IMR-90 (cell line): ENCODE results near the gene MYL6. TPM values are rescaled to one million over a fixed set of nuclear protein-coding genes. Genes with fewer than 3 reads are reported as not detected.

Source experiments
- ATAC-seq: fragments of 200-7000 bp; cut with Tn5 transposase; 2 replicates; pipeline ENCODE4 v1.9.1; 2020; ENCODE audit warnings: low read depth, mild to moderate bottlenecking, moderate library complexity
- BruUV-seq: library from RNA; stranded (reverse); fragments of 400-500 nt; replicated peaks from 2 replicates; lab custom pipeline; 2021; lab: Mats Ljungman, UMichigan
- CTCF ChIA-PET: fragments of 300-600 bp; formaldehyde crosslinking; extraction: SDS; loops from one replicate; lab custom pipeline; 2021; ENCODE audit warnings: antibody characterized with exemption; lab: Yijun Ruan, JAX
- POLR2A ChIA-PET: fragments of 300-600 bp; sonication (Branson Sonifier 250); formaldehyde crosslinking; loops from one replicate; lab custom pipeline; 2022; ENCODE audit warnings: antibody characterized with exemption; ENCODE audit not compliant: unreplicated experiment; lab: Charles Lee
- DNase-seq: peaks from one replicate; pipeline ENCODE4 v3.0.0; 2013
- H2AFZ ChIP-seq: replicated peaks from 2 replicates; pipeline ENCODE3; 2013; ENCODE audit warnings: low read length, mild to moderate bottlenecking; ENCODE audit not compliant: poor library complexity
- H2AK5ac ChIP-seq: 2 replicates; pipeline ENCODE4 v1.6.1; 2013; ENCODE audit warnings: low read depth, low read length, inconsistent platforms
- H2AK9ac ChIP-seq: replicated peaks from 2 replicates; pipeline ENCODE3; 2013; ENCODE audit warnings: mild to moderate bottlenecking, low read depth, low read length, moderate library complexity; ENCODE audit not compliant: poor library complexity
- H2BK120ac ChIP-seq: 2 replicates; pipeline ENCODE4 v1.6.1; 2013; ENCODE audit warnings: low read depth, low read length, inconsistent platforms
- H2BK15ac ChIP-seq: 3 replicates; pipeline ENCODE4 v1.6.1; 2013; ENCODE audit warnings: low read depth, low read length, inconsistent platforms
- H2BK20ac ChIP-seq: 2 replicates; pipeline ENCODE4 v1.6.1; 2013; ENCODE audit warnings: low read depth, mild to moderate bottlenecking, inconsistent platforms, low read length, moderate library complexity
- H2BK5ac ChIP-seq: 2 replicates; pipeline ENCODE4 v1.6.1; 2013; ENCODE audit warnings: mild to moderate bottlenecking, low read depth, low read length, inconsistent platforms; ENCODE audit not compliant: poor library complexity, severe bottlenecking
- H3K14ac ChIP-seq: replicated peaks from 2 replicates; pipeline ENCODE4 v1.6.1; 2013; ENCODE audit warnings: low read depth, low read length, inconsistent platforms
- H3K18ac ChIP-seq: 2 replicates; pipeline ENCODE4 v1.6.1; 2013; ENCODE audit warnings: low read depth, low read length, control low read depth
- H3K23ac ChIP-seq: 2 replicates; pipeline ENCODE4 v1.6.1; 2013; ENCODE audit warnings: low read depth, low read length, inconsistent platforms
- H3K27ac ChIP-seq: 2 replicates; pipeline ENCODE4 v1.5.1; 2013; ENCODE audit warnings: mild to moderate bottlenecking, control low read depth, low read length; ENCODE audit not compliant: insufficient read depth
- H3K27me3 ChIP-seq: 2 replicates; pipeline ENCODE4 v1.6.1; 2013; ENCODE audit warnings: low read length; ENCODE audit not compliant: control insufficient read depth, insufficient read depth
- H3K36me3 ChIP-seq: 2 replicates; pipeline ENCODE4 v1.6.1; 2013; ENCODE audit warnings: low read length, mixed read lengths; ENCODE audit not compliant: control insufficient read depth, insufficient read depth
- H3K4ac ChIP-seq: 2 replicates; pipeline ENCODE4 v1.6.1; 2013; ENCODE audit warnings: low read depth, low read length, inconsistent platforms
- H3K4me1 ChIP-seq: 2 replicates; pipeline ENCODE4 v1.6.1; 2013; ENCODE audit warnings: low read length, mixed read lengths; ENCODE audit not compliant: control insufficient read depth, insufficient read depth
- H3K4me2 ChIP-seq: 2 replicates; pipeline ENCODE4 v1.6.1; 2013; ENCODE audit warnings: low read depth, mild to moderate bottlenecking, control low read depth, low read length, moderate library complexity
- H3K4me3 ChIP-seq: 2 replicates; pipeline ENCODE4 v1.5.1; 2013; ENCODE audit warnings: low read depth, mild to moderate bottlenecking, control low read depth, low read length, moderate library complexity; ENCODE audit not compliant: insufficient read depth
- H3K56ac ChIP-seq: 2 replicates; pipeline ENCODE4 v1.6.1; 2013; ENCODE audit warnings: low read length, inconsistent platforms; ENCODE audit not compliant: insufficient read depth; ENCODE audit errors: extremely low read depth
- H3K79me1 ChIP-seq, 2 experiments: 2 replicates each; pipeline ENCODE4 v1.6.1; 2013; ENCODE audit warnings: low read length in 2 of 2, inconsistent platforms in 1 of 2, low read depth in 1 of 2
- H3K9ac ChIP-seq: 2 replicates; pipeline ENCODE4 v1.6.1; 2013; ENCODE audit warnings: low read depth, low read length, control low read depth
- H3K9me1 ChIP-seq: 2 replicates; pipeline ENCODE4 v1.6.1; 2013; ENCODE audit warnings: low read length, inconsistent platforms; ENCODE audit not compliant: insufficient read depth
- H3K9me3 ChIP-seq: 2 replicates; pipeline ENCODE4 v1.6.1; 2013; ENCODE audit warnings: low read length; ENCODE audit not compliant: control insufficient read depth, insufficient read depth
- H4K20me1 ChIP-seq: 2 replicates; pipeline ENCODE4 v1.6.1; 2013; ENCODE audit warnings: low read length, inconsistent platforms; ENCODE audit not compliant: insufficient read depth
- H4K5ac ChIP-seq: 2 replicates; pipeline ENCODE4 v1.6.1; 2013; ENCODE audit warnings: mild to moderate bottlenecking, low read depth, low read length, control low read depth
- H4K8ac ChIP-seq, 2 experiments: 2 replicates each; pipeline ENCODE4 v1.6.1; 2013; ENCODE audit warnings: low read depth in 2 of 2, low read length in 2 of 2, control low read depth in 1 of 2, inconsistent platforms in 1 of 2
- H4K91ac ChIP-seq: 2 replicates; pipeline ENCODE4 v1.6.1; 2013; ENCODE audit warnings: low read depth, low read length, inconsistent platforms; ENCODE audit not compliant: insufficient read depth
- CHD1 ChIP-seq: IDR thresholded peaks from 2 replicates; pipeline ENCODE4 v1.6.1; 2012; ENCODE audit warnings: low read depth, low read length, improper control_type of control experiment
- MAFK ChIP-seq: IDR thresholded peaks from 2 replicates; pipeline ENCODE4 v1.6.1; 2012; ENCODE audit warnings: low read depth, low read length, improper control_type of control experiment
- MXI1 ChIP-seq: IDR thresholded peaks from 2 replicates; pipeline ENCODE4 v1.6.1; 2012; ENCODE audit warnings: low read depth, mild to moderate bottlenecking, low read length, moderate library complexity, borderline replicate concordance
- RFX5 ChIP-seq: IDR thresholded peaks from 2 replicates; pipeline ENCODE4 v1.8.0; 2012; ENCODE audit warnings: low read depth, mild to moderate bottlenecking, low read length, moderate library complexity
- SMC3 ChIP-seq: fragments of 150-350 bp; IDR thresholded peaks from 2 replicates; pipeline ENCODE4 v1.6.1; 2016; ENCODE audit warnings: low read depth, mild to moderate bottlenecking, antibody characterized with exemption, low read length, moderate library complexity
- WGBS, 2 experiments: methylation state at CpG; one replicate each; pipeline versions ENCODE4 v1.1.5 to v1.1.7; 2013; ENCODE audit warnings: missing lambda C conversion rate in 2 of 2; ENCODE audit not compliant: insufficient read length in 1 of 2; ENCODE audit errors: extremely low coverage in 2 of 2; 5-methylcytosine and 5-hydroxymethylcytosine counted together
- dilution Hi-C: fragments of 300-500 bp; cut with HindIII; formaldehyde crosslinking; loops from one replicate; pipeline ENCODE4 v1.14.3; 2018; ENCODE audit warnings: low sequenced_read_pairs; ENCODE audit not compliant: unreplicated experiment
- in situ Hi-C: fragments of 300-500 bp; cut with MboI; formaldehyde crosslinking; loops from 3 replicates; pipeline ENCODE4 v1.14.3; 2019; ENCODE audit warnings: low sequenced_read_pairs, inconsistent platforms, mixed read lengths
- intact Hi-C: fragments of 100-400 bp; cut with micrococcal nuclease; formaldehyde crosslinking; loops from 2 replicates; pipeline ENCODE4 v1.10.0; 2022
- polyA plus RNA-seq, 3 experiments: library from polyadenylated mRNA; depleted of rRNA; stranded (reverse); fragments of >200 nt; gene quantifications; 2 replicates each; pipeline ENCODE4 v1.2.3, GENCODE V29; 2012; ENCODE audit warnings: low replicate concordance in 1 of 3
- total RNA-seq: library from RNA; depleted of rRNA; stranded (reverse); fragments of >200 nt; gene quantifications from 2 replicates; pipeline ENCODE4 v1.2.3, GENCODE V29; 2012

MYL6 gene
- total and polyA plus RNA-seq, 2 of the 4 experiments (the other 2 are of a cell fraction), result 4,816 to 6,979 TPM

GRCh38 chr12:56188131-56188777, 30.1 kb downstream of the MYL6 start:
- DNase-seq (no peak), ATAC-seq (no peak)
- Histone ChIP-seq H2BK5ac (peak overlapping the region; percentile 60), H2BK20ac (no peak overlapping the region), H4K5ac (no peak overlapping the region), H3K9me3 (no peaks in the 10 kb centered on the region), H3K27me3 (no peaks in the 10 kb centered on the region), H3K14ac (peak overlapping the region; percentile 97), H3K9ac (peak overlapping the region; percentile 95), H2AK5ac (peak overlapping the region; percentile 64), H3K79me1 (peaks cover 27 to 46% of the 10 kb centered on the region in 2 experiments), H3K4me3 (peak overlapping the region; percentile 95), H2AFZ (peak overlapping the region; percentile 84), H3K4ac (peak overlapping the region; percentile 72), H2BK15ac (no peak overlapping the region), H4K20me1 (peaks cover 14% of the 10 kb centered on the region; the same call in 1 of the 2 replicates), H3K4me1 (peaks cover 7% of the 10 kb centered on the region), H4K91ac (peak overlapping the region; percentile 69), H3K27ac (peak overlapping the region; percentile 75), H3K23ac (peak overlapping the region; percentile 92), H3K4me2 (peak overlapping the region; percentile 97), H2BK120ac (no peak overlapping the region; the same call in 1 of the 2 replicates), H3K18ac (no peak overlapping the region), H2AK9ac (peak overlapping the region; percentile 98), H3K9me1 (peaks cover 5% of the 10 kb centered on the region; the same call in 1 of the 2 replicates), H3K56ac (peak overlapping the region; percentile 8), H4K8ac (peak overlapping the region in 1 of 2 experiments; percentile 41; a peak in 1 of 4 replicates), H3K36me3 (peaks cover 16% of the 10 kb centered on the region)
- TF ChIP-seq RFX5, result no peak
- no peak for TF ChIP-seq SMC3
- no peak for TF ChIP-seq MAFK
- no peak for TF ChIP-seq CHD1
- no peak for TF ChIP-seq MXI1
- intact Hi-C loops, result loop anchor here (2.0 kb wide), 1 partner anchor 61 kb away; no protein-coding TSS in a partner anchor
- dilution Hi-C loops, result no loop called here
- WGBS, 2 experiments, result 40% methylated on average over 1 of the region's 10 CpGs; no CpG with 5 or more reads in 1 of the 2 experiments
- ChIA-PET POLR2A (interaction anchor here (0.6 to 1.3 kb wide), 3 partner anchors 27 to 69 kb away, joined by 3 to 5 read pairs (median 3); partner anchors contain the start of genes RNF41 and ZC3H10), CTCF (interaction anchor here (1.8 to 2.6 kb wide), 3 partner anchors 10 to 70 kb away, joined by 7 to 27 read pairs (median 22); partner anchors contain the start of genes RNF41 and ZC3H10)
- in situ Hi-C loops, result loop anchor here (5.0 kb wide), 1 partner anchor 61 kb away; the partner anchor contains the start of gene ESYT1
- no TSS peak for BruUV-seq
